ENCODE results near the gene CPM. TPM values are rescaled to one million over a fixed set of nuclear protein-coding genes. Genes with fewer than 3 reads are reported as not detected.

CPM gene
- polyA plus RNA-seq, 3 donors = 10.7 to 81.3 (median 74.8) TPM

DNA sequence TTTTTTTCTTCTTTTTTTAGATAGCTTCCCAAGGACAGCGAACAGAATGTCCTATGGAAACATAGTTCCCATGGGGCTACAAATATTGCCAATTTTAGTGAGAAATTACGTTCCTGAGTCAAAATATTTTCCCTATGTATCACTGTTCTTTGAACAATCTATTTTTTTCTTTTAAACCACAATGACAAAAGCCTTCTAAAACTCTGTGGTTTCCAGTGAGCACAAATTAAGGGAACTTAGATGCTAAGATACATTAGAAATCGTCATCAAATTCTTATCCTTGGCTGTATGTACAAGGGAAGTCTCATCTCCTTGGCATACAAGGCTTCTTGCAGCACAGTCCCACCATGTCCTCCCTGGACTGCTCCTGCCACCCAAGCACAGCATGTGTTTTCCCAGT is 17.9 kb downstream of the CPM start:
- WGBS, 3 donors = 41 to 73% (median 44%) methylated on average over 3 of the region's 3 CpGs
- no peak overlapping the region for H3K27ac ChIP-seq (ENCODE audit: low read depth, low read length)

DNA sequence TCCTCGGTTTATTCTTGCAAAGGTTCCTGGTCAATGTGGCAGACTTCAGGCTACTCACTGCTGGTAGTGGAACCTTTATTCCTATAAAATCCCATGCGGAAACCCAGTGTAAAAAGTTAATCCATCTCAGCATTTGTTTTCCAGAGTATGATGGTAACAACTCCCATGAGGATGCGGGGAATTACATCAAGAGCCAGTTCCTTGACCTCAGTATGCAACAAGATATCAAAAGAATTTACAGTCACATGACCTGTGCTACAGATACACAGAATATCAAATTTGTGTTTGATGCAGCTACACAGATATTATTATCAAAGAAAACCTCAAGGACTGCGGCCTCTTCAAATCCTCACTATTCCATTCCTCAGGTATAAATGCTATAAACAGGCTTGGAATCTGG is 19.3 kb downstream of the CPM start:
- 85 to 93% (median 89%) methylated on average over 4 of the region's 4 CpGs for WGBS, 3 donors

DNA sequence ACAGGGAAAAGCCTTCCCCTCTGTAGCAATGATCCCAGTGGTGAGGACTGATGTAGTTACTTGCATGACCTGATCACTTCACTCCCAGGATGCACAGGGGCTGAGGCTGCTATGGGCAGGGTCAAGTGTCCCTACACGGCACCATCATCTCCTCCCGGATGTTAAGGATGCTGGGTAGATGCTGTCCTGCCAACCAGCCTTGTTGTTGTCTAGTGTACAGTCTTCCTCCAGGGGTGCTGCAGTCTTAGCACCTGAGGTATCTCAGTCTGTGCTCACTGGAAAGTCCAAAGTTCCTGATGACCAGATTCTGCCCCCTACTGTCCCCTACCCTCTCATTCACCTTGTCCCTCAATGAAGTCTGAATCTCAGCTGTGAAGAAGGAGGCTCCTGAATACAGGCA is 20.1 kb downstream of the CPM start:
- H3K27ac ChIP-seq (ENCODE audit: low read depth, low read length) = no peak overlapping the region
- WGBS, 3 donors = 58 to 81% (median 80%) methylated on average over 2 of the region's 2 CpGs

More for the DNA sequence above, 19.3 kb downstream of the CPM start:
- no peak overlapping the region for H3K27ac ChIP-seq (ENCODE audit: low read depth, low read length)

DNA sequence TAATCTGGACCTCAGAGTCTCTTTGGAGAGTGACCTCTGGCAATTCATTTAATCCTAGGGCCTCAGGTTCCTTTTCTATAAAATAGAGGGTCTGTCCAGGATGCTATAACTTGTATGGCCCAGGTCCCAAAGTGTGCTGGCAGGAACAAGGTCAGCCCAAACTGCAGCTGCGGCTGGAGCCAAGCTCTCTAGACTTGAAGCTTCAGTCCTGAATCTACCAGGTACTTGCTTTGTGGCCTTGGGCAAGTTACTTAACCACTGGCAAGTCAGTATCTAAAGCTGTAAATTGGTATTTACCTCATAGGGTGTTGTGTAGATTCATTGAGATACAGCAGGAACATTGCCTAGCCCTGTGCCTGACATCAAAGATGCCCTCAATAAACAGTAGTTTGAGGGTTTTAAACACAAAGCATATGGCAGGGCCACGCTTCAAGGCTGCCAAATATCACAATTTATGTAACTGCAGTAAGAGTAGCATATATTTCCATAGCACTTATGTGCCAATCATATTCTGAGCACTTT is 21.7 kb downstream of the CPM start:
- 66 to 86% (median 86%) methylated on average over 2 of the region's 2 CpGs for WGBS, 3 donors
- no peak overlapping the region for H3K27ac ChIP-seq (ENCODE audit: low read depth, low read length)

DNA sequence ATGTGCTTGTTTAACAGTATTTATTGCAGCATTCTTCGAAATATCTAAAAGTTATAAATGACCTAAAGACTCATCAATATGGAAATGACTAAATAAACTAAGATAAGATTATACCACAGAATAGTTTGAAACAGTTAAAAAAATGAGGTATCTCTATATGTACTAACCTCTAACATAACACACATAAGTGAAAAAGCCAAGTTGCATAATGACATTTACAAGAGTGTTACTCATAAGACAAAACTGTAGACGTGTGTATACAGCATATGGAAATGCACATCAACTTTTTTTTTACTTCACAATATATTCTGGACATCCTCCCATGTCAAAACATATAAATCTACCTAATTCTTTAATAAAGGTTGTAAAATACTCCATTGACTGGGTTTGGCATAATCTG is 22.8 kb downstream of the CPM start:
- 76 to 82% (median 77%) methylated on average over 2 of the region's 2 CpGs for WGBS, 3 donors
- no peak overlapping the region for H3K27ac ChIP-seq (ENCODE audit: low read depth, low read length)

DNA sequence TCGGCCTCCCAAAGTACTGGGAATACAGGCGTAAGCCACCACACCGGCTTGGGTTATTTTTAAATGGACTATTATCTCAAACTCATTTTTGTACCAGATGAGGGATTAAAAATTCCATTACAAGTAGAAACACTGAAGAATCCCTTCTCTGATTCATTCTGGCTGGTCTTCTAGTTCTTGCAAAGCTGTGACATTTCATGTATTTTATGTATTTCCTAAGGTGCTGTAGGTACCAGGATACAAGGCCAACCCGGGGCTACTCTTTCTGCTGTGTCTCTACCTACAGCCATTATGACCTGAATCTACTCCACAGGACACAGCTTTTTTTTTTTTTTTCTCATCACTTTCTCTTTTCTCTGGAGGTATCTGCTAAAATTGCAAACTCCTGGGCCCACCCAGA is 24.9 kb downstream of the CPM start:
- WGBS, 3 donors = 96 to 99% (median 98%) methylated on average over 4 of the region's 4 CpGs
- no peak overlapping the region for H3K27ac ChIP-seq (ENCODE audit: low read depth, low read length)

DNA sequence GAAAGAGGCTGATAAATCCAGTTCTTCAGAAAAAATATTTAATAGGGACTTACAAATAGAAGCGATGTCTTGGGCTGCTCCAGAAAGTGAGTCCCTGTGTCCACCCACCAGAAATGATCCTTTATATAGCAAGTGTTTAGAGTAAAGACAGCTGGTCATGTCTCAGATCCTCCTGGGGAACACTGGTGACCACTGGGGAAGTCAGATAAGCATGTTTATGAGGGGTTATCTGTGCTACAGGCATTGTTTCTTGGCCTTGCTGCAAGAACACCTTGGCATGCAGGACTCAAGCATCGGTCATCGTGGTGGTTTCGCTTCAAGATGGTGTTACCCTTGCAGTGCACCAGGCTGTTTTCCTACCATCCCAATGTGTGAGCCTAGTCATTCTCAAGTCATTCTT is 27.2 kb downstream of the CPM start:
- WGBS, 3 donors = 91 to 93% (median 91%) methylated on average over 4 of the region's 4 CpGs
- no peak overlapping the region for H3K27ac ChIP-seq (ENCODE audit: low read depth, low read length)

DNA sequence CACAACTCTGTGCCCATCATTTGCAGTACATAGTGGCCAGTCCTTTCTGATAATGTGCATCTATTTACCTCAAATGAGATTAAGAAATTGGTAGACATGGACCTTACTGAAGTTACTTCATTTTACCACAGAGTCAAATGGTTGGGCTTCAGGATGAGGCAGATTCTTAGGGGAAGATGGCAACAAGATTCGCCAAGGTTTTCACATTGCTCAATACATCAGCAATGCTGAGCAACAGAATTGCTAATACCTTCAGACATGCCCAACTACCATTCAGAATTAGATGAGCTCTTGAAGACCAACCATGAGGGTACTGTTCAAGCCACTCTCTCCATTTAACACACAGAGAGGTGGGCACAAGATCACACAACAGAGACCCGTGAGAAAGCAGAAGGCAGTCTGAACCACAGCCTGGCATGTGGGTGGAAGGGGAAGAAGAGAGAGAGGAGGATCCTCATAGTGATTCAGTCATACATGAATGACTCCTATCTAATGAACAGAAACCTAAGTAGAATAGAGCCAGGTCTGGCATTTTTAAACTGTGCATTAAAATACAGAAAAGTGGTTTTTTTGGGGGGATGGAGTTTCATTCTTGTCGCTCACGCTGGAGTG is 28.5 kb downstream of the CPM start:
- H3K27ac ChIP-seq (ENCODE audit: low read depth, low read length) = no peak overlapping the region

DNA sequence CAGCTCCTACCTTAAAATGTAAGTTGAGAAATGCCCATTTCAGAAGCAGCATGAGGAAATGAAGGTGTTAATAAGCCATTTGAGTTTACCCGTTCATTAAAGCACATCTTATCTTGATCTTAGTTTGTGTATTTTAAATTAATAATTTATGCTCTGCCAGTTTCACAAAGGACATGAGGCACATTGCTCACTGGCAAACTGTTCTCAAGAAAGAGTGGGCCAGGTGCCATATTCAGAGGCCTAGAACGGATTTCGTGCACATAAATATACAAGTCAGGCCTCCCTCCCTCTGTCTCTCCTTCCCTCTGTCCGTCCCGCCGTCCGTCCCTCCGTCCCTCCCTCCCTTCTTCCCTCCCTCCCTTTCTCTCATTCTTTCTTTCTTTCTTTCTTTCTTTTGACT is 29.5 kb downstream of the CPM start:
- no peak overlapping the region for H3K27ac ChIP-seq (ENCODE audit: low read depth, low read length)
- 47 to 86% (median 84%) methylated on average over 8 of the region's 8 CpGs for WGBS, 3 donors

More for the DNA sequence above, 28.5 kb downstream of the CPM start:
- WGBS, 3 donors = 53 to 89% (median 86%) methylated on average over 4 of the region's 4 CpGs

DNA sequence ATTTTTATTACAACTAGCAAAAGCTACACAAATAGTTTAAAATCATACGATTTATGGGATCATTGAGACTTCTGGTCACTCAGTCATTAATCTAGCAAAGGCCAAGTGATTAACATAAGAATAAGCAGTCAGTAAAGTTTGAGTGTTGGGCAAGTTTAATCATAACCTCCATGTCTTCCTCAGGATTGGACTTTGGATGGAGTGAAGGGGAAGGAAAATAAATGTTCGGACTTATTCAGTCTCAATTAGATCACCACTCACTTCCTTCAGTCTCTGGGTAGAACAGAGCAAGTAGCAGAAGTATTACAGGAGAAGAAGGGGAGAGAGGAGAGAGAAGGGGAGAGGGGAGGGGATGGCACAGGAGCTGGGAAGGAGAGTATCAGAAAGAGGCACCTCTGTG is 31.4 kb downstream of the CPM start:
- WGBS, 3 donors = 84 to 92% (median 86%) methylated on average over 2 of the region's 2 CpGs
- no peak overlapping the region for H3K27ac ChIP-seq (ENCODE audit: low read depth, low read length)

DNA sequence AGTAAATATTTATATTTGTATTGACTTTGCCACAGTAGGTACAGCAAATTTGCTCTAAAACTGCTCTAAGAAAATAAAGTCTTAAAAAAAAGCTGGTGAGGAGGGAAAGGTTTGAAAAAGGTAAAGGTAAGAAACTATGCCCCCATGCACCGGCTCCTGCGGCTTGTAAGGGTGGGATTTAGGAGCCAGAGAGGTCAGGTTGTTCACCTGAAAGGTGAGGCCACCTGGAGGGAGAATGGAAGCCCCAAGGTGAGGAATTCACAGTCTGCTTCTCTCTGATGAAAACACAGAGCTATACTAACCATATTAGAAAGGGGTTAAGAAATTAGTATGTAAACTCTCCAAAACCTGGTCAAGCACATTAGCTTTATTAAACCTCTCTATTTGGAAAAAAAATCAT is 31.8 kb downstream of the CPM start:
- H3K27ac ChIP-seq (ENCODE audit: low read depth, low read length) = no peak overlapping the region
- WGBS, 3 donors = 91 to 97% (median 93%) methylated on average over 2 of the region's 2 CpGs

DNA sequence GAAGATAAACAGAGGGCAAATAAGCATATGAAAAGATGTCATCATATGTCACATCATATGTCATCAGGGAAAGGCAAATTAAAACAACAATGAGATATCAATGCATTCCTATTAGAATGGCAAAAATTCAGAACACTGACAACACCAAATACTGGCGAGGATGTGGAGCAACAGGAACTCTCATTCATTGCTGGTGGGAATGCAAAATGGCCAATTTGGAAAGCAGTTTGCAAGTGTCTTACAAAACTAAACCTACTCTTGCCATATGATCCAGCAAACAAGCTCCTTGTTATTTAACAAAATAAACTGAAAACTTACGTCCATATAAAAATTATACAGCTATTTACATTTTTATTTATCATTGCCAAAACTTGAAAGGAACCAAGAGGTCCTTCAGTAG is 32.7 kb downstream of the CPM start:
- H3K27ac ChIP-seq (ENCODE audit: low read depth, low read length) = no peak overlapping the region
- WGBS, 3 donors = 30 to 49% (median 33%) methylated on average over 2 of the region's 2 CpGs

DNA sequence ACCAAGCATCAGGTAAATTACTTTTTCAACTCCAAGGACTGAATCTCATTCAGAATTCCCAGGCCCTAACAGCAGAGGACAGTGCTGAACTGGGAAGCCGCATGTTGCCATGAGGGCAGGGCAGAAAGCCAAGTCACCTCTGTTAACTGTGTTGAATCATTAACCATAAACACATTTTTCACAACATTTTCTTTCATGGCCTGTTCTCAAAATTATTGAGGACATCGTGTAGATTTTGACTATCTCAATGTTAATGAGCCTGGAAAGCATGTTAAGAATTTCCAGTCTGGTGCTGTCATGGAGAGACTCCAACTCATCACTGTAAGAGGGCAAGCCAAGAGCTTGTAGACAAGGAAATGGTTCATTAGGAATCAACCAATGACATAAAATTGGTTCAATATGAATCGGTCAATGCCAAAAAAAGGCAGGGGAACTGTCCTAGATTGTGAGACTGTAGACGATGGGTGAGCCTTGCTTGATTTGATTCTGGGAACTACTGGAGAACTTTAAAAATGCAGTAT is 33.7 kb downstream of the CPM start:
- H3K27ac ChIP-seq (ENCODE audit: low read depth, low read length) = no peak overlapping the region
- 22 to 64% (median 56%) methylated on average over 4 of the region's 4 CpGs for WGBS, 3 donors

DNA sequence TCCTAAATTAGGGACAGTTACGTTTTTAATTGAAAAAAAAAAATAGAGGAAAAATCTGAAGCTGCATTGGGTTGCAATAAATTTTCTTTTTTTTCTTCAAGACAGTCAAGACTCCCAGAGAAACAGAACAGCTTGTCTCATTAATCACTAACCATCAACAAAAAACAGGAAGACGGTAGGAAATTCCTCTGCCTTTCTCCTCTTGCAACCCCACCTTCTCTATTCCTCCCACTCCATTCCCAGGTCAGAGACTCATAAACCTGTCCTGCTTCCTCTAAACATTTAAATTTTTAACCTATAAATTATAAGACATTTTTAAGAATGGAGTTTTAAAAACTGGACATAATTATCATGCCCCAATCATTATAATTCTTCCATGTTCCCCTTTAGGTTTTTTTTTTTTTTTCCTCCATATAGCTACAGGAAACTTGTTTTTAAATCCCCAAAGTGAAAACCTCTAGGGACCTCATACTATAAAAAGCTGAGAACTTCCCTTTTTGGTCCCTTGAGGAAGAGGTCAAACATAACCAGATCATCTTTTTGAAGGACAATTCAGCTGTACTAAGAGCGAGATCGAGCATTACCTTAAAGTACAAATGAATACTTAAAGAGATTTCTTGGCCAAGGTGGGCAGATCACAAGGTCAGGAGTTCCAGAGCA is 36.0 kb downstream of the CPM start:
- 28 to 68% (median 41%) methylated on average over 4 of the region's 4 CpGs for WGBS, 3 donors
- no peak overlapping the region for H3K27ac ChIP-seq (ENCODE audit: low read depth, low read length)

DNA sequence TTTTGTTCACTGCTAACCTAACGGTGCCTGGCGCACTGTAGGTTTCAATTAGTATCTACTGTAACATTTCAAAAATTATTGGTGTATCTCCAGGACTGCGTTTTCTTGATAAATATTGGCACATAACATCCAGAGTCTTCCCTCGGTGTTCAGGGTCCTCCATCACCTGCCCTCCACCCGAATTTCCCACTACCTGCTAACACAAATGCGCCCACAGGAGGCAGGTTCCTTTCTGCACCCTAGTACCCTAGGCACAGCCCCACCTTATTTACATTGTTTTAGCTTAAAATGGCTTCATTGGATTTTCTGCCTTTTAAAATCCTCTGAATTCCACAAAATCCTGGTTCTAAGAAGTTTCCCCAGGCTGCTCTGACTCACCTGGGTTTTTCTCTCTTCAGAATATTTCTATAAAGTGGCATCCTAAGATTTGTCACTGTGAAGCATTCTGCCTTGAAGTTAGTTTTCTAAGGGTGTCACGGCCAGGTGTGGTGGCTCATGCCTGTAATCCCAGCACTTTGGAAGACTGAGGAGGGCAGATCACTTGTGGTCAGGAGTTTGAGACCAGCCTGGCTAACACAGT is 38.6 kb downstream of the CPM start:
- no peak overlapping the region for H3K27ac ChIP-seq (ENCODE audit: low read depth, low read length)
- WGBS, 3 donors = 91 to 96% (median 96%) methylated on average over 7 of the region's 7 CpGs

DNA sequence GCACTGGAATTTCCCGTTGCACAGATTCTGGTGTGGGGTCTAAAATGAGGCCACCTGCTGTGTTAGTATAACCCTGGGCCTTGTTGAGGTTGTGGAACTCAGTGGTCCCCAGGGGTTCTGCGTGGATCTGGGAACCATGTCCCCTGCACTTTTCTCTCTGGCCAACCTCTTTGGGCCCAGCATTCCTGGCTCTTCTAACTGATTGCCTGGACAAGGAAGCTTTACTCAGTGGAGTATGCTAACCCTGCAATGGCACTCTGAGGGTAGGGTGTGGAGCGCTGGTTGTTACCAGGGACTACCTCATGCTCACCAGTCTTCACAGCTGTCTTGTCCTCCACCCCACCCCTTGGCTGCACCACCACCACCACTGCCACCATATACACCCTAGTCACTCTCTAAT is 39.2 kb downstream of the CPM start:
- no peak overlapping the region for H3K27ac ChIP-seq (ENCODE audit: low read depth, low read length)
- WGBS, 3 donors = 90 to 96% (median 95%) methylated on average over 3 of the region's 3 CpGs

DNA sequence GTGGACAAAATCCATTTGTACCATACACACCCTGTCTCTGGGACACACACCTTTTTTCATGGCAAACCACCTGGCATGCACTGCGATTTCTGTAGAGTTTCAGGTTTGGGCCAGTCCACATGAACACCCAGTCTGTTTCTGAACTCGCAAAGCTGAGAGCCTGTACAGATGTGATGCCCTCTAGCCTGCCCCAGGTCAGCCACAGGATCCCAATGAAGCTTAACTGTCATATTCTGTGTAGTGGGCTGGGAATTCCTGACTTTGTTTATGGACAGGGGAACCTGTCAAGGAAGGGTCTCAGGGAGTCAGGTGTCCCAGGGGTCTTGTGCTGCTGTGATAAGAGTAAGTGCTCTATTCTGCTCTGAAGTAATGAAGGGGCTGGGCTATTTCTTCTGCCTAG is 39.8 kb downstream of the CPM start:
- 86 to 98% (median 96%) methylated on average over 2 of the region's 2 CpGs for WGBS, 3 donors
- H3K27ac ChIP-seq (ENCODE audit: low read depth, low read length) = no peak overlapping the region

DNA sequence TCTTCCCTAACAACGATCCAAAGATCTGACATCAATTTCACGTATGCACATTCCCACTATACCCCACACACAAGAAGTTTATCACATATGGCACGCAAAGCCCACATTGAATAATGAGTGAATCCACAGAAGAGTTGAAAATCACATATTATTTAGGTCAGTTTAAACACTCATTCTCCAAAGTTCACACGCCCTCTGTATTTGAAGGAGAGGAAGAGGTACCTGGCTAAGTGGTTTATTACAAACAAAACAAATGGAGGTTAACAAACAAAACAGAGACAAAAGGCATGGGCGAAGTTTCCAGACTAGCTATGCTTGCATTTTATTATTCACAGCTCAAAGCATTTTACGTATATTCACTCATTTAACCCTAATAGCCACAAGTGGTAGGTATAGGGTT is 41.8 kb downstream of the CPM start:
- H3K27ac ChIP-seq (ENCODE audit: low read depth, low read length) = no peak overlapping the region
- WGBS, 3 donors = 74 to 85% (median 82%) methylated on average over 6 of the region's 6 CpGs

DNA sequence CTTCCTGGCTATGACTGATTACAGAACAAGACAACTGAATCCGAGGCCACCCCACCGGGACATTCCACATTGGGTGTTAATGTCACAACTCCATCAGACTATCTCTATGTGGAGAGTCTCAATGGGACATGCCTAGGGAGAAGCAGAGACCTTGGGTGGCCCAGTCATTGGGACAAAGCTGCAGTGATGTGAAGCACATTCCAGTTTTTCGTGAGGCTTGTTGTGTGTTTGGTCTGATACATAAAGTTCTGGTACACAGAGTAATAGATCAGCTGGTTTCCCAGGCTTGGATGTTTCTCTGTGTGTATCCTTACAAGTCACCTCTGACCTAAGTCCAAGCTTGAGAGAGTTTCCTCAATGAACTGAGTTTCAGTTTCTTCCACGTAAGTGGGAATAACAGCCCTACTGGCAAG is 42.3 kb downstream of the CPM start:
- 60 to 82% (median 70%) methylated on average over 4 of the region's 4 CpGs for WGBS, 3 donors
- H3K27ac ChIP-seq (ENCODE audit: low read depth, low read length) = no peak overlapping the region

DNA sequence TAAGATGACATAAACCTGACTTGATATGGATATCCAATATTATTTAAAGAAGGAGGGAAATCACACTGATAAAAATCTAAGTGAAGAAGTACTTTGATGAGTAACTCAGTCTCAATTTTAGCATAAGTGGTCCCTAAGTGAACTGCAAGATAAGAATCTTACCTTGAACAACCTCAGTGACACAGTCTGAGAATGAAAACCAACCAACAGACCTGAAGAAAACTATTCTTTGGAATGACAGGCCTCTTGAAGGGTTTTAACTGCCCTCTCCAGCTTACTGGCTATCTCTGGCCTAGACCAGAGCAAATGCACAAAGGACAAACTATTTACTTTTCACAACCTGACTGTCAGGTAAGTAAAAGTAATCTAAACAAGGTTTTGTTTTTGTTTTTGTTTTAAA is 44.7 kb downstream of the CPM start:
- H3K27ac ChIP-seq (ENCODE audit: low read depth, low read length) = no peak overlapping the region

All from adipose tissue (tissue), 3 donors.